ENCODE measurements around the gene PIMREG.
"Not testable (repeated sequence)": the region's sequence is repeated elsewhere in the genome, so short reads cannot be mapped to it uniquely, and the experiment has no call there.

Gene PIMREG

DNA sequence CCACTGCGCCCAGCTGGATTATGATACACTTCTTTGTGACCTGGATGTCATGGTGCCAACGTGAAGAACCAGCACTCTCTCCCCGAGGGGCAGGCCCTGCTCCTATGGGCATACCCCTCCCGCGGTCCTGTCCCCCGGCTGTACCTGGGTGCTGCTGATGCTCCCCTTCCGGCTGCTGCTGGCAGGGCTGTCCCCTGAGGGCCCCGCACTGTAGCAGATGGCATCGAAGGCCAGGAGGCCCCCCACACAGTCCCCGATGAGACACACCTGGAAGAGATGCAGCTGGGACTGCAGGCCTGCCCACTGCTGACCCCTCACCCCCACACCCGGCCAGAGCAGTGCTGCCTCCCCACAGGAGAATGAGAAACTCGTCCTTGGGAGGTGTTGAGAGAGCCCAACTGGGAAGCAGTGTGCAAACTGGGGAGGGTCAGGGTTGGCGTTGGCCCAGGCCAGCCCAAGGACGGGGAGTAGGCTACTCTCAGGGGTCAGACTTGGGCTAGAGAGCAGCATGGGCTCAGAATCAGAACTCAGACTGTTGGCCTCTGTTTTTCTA lies 33.7 kb downstream of the PIMREG start:
- no peak for DNase-seq (ENCODE audit: low spot score)

DNA sequence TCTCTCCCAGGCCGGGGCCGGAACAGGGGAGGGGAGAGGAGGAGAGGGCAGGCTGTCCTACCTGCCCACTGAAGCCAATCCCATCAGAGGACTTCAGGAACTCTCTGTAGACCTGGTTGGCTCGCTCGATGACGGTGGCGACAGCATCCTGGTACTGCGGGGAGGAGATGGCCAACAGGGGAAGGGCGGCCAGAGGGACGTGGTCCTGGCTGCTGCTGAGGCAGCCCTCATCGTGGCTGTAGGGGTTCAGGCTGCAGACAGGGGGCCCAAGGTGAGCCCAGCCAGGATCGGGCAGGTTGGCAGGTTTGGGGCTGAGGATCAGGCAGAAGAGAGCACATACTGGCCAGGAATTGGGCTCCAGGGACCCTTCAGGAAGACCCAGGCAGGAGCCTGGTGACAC lies 34.2 kb downstream of the PIMREG start:
- no peak for DNase-seq (ENCODE audit: low spot score)

DNA sequence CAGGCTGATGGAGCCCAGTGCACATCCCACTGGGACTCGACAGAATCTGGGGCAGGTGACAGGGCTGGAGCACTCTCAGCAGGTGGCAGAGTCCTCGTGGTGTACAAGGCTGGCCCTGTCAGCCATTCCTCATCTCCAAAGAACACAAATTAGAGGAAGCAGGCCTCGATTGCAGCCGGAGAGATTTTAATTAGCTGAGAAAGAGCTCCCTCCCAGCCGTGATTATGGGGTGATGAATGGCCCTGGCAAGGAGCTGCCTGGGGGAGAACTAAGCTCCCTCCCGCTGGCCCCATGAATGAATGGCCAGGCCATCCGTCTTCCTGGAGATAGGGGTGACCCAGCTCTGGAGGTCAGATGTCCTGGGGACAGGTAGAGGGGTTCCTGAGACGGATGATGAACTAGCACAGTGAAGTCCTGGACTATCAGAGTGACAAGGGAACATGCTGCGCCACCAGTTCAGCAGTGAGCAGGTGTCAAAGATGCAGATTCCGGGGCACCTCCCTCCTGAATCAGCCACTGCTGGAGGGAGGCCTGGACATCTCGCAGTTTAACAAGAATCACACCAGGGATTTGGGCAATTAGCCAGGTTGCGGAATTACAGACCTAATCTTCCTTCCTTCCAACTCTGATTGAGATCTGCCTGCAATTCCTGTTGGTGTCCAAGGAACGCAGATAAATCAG lies 35.5 kb downstream of the PIMREG start:
- no peak for DNase-seq (ENCODE audit: low spot score)

DNA sequence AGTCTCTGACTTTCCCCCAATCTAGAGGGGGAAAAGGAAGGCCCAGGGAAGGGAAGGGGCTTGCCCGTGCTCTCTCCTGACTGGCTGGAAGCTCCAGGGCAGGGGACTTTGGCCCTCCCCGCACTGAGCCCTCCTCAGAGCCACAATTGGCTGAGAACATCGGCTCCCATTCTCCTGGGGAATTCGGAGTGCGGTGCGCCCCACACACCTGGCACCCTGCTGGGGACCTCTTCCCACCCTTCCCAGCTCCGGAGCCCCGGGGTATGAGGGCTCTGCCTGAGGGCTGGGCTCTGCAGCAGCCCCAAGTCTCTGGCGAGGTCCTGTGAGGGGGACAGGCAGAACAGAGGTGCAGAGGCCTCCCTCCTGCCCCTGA lies 36.0 kb downstream of the PIMREG start:
- DNase-seq (ENCODE audit: low spot score), result no peak

DNA sequence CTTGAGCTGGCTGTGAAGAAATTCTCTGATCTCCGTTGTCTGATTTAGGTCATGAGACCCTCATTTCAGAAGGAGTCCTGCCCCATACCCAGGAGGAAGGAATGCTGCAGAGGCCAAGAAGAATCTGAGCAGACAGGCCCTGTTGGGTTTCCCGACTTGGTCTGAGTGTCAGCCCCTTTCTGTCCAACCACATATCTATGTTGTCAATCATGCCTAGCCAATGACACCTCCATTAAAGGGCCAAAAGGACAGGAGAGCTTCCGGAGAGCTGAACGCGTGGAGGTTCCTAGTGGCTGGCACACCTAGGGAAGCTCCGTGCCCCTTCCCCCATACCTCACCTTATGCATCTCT lies 37.8 kb downstream of the PIMREG start:
- no peak for DNase-seq (ENCODE audit: low spot score)

DNA sequence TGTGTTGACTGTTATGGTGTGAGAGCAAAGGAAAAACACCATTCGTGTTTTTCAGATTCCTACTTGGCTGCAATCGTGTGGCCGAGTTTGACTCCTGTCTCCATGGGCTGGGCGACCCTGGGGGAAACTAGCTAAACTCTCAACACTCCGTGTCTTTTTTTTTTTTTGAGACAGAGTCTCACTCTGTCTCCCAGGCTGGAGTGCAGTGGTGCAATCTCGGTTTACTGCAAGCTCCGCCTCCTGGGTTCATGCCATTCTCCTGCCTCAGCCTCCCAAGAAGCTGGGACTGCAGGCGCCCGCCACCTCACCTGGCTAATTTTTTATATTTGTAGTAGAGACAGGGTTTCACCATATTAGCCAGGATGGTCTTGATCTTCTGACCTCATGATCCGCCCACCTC lies 38.5 kb downstream of the PIMREG start:
- DNase-seq (ENCODE audit: low spot score), result not testable (repeated sequence)

DNA sequence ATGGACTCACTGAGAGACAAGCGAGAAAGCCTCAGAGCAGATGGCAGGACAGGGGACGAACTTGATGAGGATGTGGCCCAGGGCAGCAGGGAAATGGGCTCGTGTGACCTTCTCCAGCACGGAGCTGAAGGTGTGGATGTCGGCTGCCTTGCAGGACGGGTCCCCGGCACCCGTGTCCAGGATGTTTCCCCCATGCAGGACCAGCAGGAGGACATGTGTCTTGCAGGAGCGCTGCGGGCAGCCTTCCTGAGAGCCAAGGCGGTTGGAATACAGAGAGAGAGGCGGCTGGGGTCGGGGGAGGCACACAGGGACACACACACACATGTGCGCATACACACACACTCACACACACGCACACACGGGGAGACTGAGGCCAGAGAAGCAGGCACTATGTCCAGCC lies 39.3 kb downstream of the PIMREG start:
- DNase-seq (ENCODE audit: low spot score), result no peak

DNA sequence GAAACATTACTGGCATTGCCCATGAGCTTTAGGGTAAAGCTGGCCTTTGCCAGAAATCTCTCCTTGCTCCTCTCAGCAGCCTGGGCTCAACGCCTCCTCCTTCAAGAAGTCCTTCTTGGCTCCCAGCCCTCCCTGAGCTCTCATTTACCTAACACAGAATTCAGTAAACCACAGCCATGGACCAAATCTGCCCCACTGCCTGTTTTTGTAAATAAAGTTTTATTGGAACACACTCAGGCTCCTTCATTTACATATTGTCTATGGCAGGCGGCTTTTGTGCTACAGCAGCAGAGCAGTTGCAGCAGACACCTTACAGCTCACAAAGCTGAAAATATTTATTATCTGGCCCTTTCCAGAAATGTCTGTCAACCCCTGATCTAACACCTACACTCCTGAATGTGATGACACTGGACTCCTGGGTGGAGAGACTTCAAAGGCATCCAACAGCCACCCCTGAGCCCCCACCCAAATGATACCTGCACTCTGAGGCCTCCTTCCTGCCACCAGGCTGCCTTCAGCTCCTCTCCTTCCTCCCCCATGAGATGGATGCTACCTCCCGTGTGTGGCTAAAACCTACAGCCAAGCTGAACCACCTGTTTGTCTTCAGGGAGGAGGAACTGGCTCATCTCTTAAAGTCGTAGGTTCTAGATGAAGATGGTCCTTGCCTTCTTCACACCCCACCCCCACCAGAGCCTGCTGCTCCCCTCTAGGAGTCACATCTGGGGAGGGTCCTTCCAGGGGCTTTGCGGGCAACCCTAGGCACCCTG lies 41.6 kb downstream of the PIMREG start:
- DNase-seq (ENCODE audit: low spot score), result no peak

DNA sequence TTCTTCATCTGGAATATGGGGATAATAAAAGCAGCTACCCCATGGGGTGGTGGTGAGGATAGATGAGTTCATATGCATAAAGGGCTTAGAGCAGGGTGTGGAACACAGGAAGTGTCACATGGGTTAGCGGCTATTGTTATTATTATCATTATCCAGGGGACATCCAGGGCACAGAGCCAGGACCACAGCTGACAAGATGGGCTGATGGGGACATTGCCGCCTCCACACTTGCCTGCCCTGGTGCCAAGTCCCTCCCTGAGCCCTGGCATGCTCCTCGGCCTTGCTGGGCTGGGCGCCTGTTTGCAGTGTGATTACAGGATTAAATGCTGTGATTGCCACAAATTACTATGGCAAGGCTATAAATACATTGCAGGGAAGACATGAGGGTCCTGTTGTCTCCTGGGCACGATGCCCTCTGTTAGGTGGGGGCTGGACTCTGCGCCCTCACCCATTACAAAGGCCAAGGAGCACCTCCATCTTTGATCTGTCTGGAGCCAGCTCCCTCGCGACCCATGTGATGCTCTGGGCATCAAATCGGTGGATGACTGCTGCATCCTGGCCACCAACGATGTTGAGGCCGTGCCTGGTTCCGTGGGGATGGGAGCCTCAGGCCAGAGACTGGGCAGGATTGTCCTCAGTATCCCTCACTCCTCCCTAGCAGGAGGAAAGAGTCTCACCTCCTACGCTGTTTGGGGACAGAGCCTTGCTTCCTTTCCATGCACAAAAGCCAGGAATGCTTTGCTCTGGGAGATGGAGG lies 43.2 kb downstream of the PIMREG start:
- no peak for DNase-seq (ENCODE audit: low spot score)

DNA sequence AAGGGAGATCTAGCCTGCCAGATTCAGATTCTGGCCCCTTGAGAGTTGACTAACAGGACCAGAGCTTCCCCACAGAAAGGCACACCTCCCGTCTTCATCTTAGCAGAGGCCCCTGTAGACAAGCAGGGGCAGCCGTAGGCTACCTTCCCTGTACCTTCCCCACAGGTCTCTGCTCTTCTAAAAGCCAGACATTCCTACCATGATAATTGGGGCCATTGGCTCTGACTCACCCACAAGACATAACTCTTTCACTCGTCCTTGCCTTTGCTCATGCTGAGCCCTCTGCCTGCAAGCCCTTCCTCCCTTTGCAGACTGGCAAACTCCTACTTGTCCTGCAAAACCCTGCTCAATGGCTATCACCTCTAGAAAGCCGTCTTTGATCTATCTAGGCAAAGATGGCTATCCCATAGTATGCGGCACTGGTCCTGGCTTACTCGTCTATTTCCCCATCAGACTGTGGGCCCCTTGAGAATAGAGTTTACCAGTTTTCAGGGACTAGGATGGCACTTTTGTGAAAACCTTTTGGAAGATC lies 43.8 kb downstream of the PIMREG start:
- DNase-seq (ENCODE audit: low spot score), result no peak

DNA sequence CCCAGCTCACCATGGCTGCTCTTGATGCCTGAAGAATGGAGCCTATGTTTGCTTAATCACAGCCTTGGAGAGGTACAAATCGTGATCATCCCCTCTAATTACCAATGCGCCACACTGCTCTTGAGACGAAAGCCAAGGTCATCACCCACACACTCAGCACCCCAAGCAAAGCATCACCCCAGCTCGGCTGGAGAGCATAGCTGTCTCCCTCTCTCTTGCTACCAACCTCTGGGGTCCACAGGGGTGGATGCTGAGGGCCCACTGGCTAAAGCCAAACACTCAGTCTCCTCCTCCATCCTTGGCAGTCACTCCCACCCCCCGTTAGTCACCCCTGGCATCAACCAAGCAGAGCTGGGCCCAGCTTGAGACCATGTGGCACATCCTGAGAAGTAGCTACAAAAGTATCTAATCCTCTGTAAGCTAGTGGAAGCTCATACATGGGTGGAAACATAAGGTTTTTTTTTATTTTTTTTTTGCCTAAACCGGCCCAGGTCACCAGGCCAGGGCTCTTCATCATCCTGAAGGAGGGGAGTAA lies 44.8 kb downstream of the PIMREG start:
- no peak for DNase-seq (ENCODE audit: low spot score)

DNA sequence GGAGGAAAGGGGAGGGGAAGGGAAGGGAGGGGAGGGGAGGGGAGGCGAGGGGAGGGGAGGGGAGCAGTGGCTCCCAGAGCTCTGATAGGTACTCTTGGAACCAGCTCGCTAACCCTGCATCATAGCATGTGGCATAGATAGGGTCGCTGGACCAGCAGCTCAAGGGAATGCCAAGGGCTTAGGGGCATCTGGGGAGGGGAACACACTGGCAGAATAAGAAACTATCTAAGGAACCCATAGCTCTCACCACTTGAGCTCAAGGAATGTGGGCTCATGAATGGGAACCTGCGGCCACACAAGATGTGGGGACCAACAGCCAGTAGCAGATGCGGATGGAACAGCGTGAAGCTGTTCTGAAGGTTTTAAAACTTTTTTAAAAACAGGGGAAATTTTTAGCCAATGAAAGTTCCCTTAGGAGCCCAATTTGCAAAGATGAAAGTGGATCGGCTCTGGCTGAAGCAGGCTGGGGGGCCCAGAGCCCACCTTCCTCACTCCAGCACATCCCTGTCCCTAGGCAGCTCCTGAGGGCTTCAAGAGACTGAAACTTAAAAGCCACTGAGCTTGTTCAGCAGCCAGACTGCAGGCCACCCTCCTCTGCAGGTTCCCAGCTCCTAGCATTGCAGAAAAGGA lies 46.9 kb downstream of the PIMREG start:
- no peak for DNase-seq (ENCODE audit: low spot score)

DNA sequence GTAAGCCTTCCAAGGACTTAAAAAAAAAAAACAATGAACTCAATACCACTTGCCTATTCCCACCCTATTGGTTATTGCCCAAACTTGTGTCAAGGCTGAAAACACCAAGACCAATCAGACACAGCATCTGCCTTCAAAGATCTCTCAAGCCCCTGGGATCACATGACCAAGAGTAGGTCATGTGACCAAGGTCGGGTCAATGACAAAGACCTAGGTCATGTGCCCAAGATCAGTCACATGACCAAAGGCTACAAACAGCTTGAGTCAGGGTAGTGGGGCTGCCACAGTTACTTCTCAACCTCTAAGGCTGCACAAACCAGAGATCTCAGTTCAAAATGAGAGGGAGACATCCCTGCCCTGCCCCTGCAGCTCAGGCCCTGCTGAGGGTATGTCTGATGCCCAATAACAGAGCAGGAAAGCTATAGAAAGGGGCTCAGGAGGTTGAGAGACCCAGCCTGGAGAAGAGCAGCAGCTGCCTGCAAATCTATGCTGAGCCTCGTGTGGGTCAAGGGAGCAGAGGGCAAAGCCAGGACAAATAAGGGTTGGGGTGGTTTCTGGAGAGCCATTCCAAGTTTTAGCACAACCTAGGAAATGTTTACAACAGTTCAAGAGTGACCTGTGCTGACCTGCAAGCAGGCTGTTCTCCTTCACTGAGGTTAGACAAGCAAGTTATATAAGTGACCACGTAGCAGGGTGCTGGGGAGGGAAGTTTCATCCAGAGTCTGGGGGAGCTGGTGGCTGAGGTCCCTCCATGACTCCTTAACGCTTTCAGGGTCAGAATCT lies 48.8 kb downstream of the PIMREG start:
- DNase-seq (ENCODE audit: low spot score), result no peak

DNA sequence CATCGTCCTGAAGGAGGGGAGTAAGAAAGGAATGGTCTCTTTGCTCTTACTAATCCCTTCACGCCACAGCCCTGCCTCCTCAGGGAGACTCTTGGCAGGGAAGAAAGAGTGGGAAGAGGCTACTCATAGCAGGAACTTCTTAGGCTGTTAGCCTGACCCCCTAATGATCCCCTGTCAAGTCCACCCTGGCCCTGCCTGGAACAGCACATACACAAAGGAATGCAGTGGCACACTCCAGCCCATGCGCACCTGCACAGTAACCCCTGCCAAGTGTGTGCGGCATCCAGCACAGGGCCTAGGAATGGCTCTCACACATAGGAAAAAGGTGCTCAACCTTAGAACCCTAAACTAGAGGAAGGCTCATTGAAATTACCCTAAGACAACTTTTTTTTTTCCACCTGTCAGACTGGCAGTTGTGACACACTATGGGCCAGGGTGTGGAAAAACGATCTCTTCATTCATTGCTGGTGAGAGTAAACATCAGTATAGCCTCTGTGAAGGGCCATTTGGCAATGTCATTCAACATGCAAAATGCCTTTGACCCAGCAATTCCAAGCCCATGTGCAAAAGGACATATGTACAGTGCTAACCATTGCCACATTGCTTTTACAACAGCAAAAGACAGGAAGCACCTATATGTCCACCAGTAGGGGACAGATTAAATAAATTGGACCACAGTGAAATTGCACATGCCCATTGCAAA lies 50.1 kb downstream of the PIMREG start:
- no peak for DNase-seq (ENCODE audit: low spot score)

DNA sequence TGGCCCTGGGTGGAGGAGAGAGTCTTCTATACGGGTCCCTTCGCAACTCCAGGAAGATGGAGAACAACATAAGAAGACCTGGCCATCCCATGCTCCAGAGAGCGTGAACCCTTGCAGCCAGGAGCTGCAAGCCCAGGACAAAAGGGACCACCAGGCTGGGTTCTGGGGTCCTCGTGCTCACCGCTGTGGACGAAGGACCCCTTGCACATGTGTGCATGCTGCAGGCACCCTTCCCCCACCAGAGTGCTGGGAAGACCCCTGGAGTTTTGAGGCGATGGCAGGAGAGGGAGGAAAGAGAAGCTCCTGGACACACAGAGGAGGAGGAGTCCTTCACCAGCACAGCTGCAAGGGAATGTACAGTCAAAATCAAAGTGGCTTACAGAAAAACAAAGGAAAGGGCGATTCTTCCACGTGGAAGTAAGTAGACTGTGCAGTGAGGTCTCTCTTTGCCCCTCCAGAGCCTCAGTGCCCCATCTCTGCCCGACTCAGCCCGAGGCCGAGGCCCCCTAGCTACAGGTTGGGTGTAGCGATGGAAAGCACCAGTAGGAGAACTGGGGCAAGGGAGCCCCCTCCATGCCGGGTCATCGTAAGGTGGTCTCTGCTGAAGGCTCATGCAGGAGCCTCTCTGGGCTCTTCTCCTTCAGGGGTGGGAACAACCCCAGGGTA lies 51.3 kb downstream of the PIMREG start:
- no peak for DNase-seq (ENCODE audit: low spot score)

DNA sequence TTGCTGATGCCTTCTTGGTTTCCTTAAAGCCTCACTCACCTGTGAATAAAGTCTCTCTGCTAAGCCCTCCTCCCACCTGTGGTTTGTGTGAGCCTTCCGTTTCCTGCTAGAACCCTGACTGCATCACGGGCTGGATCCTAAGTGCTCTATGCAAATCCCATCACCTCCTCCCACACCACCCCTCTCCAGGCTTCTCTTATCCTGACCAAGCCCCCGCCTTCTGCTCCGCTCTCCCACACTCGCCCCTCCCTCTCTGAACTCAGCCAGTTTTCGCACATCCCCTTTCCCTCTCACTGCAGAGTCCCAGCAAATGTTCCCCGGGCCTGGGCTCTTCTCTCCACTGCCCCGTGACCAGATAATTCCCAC lies 51.8 kb downstream of the PIMREG start:
- DNase-seq (ENCODE audit: low spot score), result no peak

DNA sequence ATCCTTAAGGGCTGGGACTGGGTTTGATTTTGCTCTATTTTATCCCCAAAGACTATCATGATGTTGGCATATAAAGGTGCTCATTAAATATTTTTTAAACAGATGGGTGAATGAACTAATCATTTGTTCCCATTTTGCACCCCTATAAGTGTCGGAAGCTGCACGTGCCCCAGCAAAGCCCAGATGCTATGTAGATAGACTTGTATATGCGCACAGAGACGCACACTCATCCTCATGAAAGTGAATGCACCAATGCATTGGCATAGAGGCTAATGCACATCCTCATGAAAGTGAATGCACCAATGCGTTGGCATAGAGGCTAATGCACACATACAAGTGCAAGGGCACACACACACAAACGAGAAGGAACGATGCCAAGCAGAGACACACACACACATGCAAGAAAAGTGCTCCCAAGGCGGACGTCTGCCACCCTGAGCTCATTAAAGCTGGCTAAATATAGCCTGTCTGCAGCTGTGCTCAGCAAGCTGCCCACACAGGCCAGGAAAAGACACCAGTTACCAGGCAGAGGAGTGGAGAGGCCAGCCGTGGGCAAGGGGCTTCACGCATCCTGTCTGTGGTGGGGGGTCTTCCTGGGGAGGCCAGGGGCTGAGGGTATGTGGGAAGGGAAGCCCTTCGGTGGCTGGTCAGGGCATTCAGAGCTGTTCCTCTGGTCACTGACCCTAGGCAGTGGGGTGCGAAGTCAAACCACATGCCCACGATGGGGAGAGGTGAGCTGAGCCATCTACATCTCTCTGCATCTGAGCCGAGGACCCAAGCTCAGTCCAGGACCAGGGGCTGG lies 52.6 kb downstream of the PIMREG start:
- no peak for DNase-seq (ENCODE audit: low spot score)

DNA sequence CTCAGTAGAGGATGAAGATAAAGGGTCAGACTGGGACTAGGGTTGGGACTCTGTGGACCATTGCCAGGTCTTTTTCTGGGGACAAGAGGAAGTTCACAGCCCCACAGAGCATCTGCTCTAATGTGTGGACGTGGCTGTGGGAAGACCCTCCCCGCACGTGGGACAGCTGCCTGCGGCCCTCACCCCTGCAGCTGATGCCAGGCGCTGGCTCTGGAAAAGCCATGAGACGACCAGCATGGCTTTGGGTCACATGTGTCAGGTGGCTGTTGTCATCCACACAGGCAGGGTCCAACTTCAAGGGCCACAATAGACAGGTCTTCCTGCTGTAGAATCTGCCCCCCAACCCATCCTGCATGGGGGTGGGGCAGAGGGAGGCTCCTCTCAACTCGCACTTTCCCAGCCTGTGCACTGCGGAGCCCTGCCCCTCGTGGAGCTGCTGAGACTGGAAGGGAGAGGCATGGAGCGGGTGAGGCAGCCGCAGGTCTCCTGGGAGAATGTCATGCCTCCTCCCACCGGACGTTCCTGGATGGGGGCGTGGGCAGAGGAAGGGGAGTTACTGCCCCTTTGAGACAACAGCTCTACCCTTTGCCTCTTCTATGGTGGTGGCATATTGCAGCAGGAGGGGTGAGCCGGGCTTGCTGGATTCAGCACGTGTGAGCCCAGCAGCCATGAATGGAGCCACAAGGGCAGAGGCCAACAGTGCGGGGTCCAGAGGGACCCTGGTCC lies 53.4 kb downstream of the PIMREG start:
- DNase-seq (ENCODE audit: low spot score), result no peak

Measured in SK-N-DZ (cell line).